HepG2 (cell line): ENCODE measurements around the gene SRP14. TPM values are rescaled to one million over a fixed set of nuclear protein-coding genes. Genes with fewer than 3 reads are reported as not detected.

Experiments
- EHMT2 ChIP-seq: fragments of 200-600 bp; sonication (generic); IDR thresholded peaks from 2 replicates; pipeline ENCODE4 v1.7.0; 2017; ENCODE audit warnings: antibody characterized with exemption, low read depth, low read length, borderline replicate concordance
- ELF1 ChIP-seq: sonication (generic); formaldehyde crosslinking; IDR thresholded peaks from 2 replicates; pipeline ENCODE4 v1.4.0; 2020; ENCODE audit warnings: missing genetic modification reagents
- FIP1L1 ChIP-seq: fragments of 200-400 bp; formaldehyde crosslinking; IDR thresholded peaks from 2 replicates; pipeline ENCODE4 v1.6.1; 2018; ENCODE audit warnings: low read depth, mild to moderate bottlenecking, low read length, moderate library complexity, borderline replicate concordance; ENCODE audit not compliant: insufficient read depth
- GTF2F1 ChIP-seq: fragments of 150-350 bp; IDR thresholded peaks from 2 replicates; pipeline ENCODE4 v1.6.1; 2014; ENCODE audit warnings: low read length
- KDM3A ChIP-seq: IDR thresholded peaks from 2 replicates; pipeline ENCODE4 v1.6.1; 2018; ENCODE audit warnings: low read depth, missing compliant biosample characterization
- KLF9 ChIP-seq: IDR thresholded peaks from 2 replicates; pipeline ENCODE4 v1.6.1; 2016; ENCODE audit warnings: low read depth
- MLLT10 ChIP-seq: sonication (generic); formaldehyde crosslinking; IDR thresholded peaks from 2 replicates; pipeline ENCODE4 v1.4.0; 2020; ENCODE audit warnings: missing genetic modification reagents
- SRF ChIP-seq: IDR thresholded peaks from 2 replicates; pipeline ENCODE4 v1.6.1; 2011; ENCODE audit warnings: mild to moderate bottlenecking, low read depth, low read length, moderate library complexity
- ZFP36L1 ChIP-seq: sonication (generic); formaldehyde crosslinking; IDR thresholded peaks from 2 replicates; pipeline ENCODE4 v1.8.0; 2022; ENCODE audit warnings: mild to moderate bottlenecking, missing genetic modification reagents, moderate library complexity
- ZNF260 ChIP-seq: sonication (generic); formaldehyde crosslinking; IDR thresholded peaks from 2 replicates; pipeline ENCODE4 v1.4.0; 2020; ENCODE audit warnings: missing genetic modification reagents, low read depth, mild to moderate bottlenecking, borderline replicate concordance
- ZNF619 ChIP-seq: sonication (generic); formaldehyde crosslinking; IDR thresholded peaks from 2 replicates; pipeline ENCODE4 v1.4.0; 2020; ENCODE audit warnings: mild to moderate bottlenecking, missing genetic modification reagents
- ZNF629 ChIP-seq: sonication (generic); formaldehyde crosslinking; conservative IDR thresholded peaks from 2 replicates; pipeline ENCODE4 v1.5.0; 2020; ENCODE audit warnings: missing genetic modification reagents
- polyA plus RNA-seq, 8 experiments: library from polyadenylated mRNA; depleted of rRNA in 3 of 8; stranded (reverse) in 7 of 8; unstranded in 1 of 8; fragments of >200 nt; fragmentation: Illumina TruSeq in 4 of 8; extraction: Trizol in 4 of 8; gene quantifications; 2 replicates each; pipeline versions ENCODE4 v1.2.1 to v1.2.3, GENCODE V29; 2011 to 2016; ENCODE audit warnings: low read depth in 4 of 8, missing spikeins in 1 of 8, mixed read lengths in 1 of 8; ENCODE audit not compliant: insufficient read depth in 1 of 8
- total RNA-seq, 5 experiments: library from RNA; depleted of rRNA; stranded (reverse); fragments of >200 nt; fragmentation: Illumina TruSeq; extraction: Trizol; gene quantifications; 2 replicates each; pipeline ENCODE4 v1.2.3, GENCODE V29; 2016; ENCODE audit warnings: low read depth in 1 of 5
- TF ChIP-seq, protein P1 (sequence below), 2 experiments: sonication (generic) in 1 of 2; formaldehyde crosslinking in 1 of 2; IDR thresholded peaks; 2 replicates each; pipeline versions ENCODE4 v1.6.1 to v1.9.0; 2014 to 2022; ENCODE audit warnings: antibody characterized with exemption in 1 of 2, borderline replicate concordance in 1 of 2, inconsistent platforms in 1 of 2, low read depth in 1 of 2, missing genetic modification reagents in 1 of 2
- TF ChIP-seq, protein P2 (sequence below): sonication (generic); formaldehyde crosslinking; IDR thresholded peaks from 2 replicates; pipeline ENCODE4 v1.5.0; 2020; ENCODE audit warnings: missing genetic modification reagents
- TF ChIP-seq, protein P3 (sequence below): sonication (generic); formaldehyde crosslinking; IDR thresholded peaks from 2 replicates; pipeline ENCODE4 v1.4.0; 2020; ENCODE audit warnings: missing genetic modification reagents

SRP14 gene
- total and polyA plus RNA-seq, 2 of the 13 experiments (the other 11 are each of a cell fraction or from before 2014, with no cell fraction given), result 208 to 356 TPM

GRCh38 chr15:40069178-40070165, 30.5 kb upstream of the SRP14 start (continued):
- TF ChIP-seq, protein P1, sequence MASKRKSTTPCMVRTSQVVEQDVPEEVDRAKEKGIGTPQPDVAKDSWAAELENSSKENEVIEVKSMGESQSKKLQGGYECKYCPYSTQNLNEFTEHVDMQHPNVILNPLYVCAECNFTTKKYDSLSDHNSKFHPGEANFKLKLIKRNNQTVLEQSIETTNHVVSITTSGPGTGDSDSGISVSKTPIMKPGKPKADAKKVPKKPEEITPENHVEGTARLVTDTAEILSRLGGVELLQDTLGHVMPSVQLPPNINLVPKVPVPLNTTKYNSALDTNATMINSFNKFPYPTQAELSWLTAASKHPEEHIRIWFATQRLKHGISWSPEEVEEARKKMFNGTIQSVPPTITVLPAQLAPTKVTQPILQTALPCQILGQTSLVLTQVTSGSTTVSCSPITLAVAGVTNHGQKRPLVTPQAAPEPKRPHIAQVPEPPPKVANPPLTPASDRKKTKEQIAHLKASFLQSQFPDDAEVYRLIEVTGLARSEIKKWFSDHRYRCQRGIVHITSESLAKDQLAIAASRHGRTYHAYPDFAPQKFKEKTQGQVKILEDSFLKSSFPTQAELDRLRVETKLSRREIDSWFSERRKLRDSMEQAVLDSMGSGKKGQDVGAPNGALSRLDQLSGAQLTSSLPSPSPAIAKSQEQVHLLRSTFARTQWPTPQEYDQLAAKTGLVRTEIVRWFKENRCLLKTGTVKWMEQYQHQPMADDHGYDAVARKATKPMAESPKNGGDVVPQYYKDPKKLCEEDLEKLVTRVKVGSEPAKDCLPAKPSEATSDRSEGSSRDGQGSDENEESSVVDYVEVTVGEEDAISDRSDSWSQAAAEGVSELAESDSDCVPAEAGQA (IDR thresholded peaks at IDR 0.05; ENCODE audit: low read depth), result no peak
- TF ChIP-seq, protein P1 (CRISPR knock-in tag; IDR thresholded peaks at IDR 0.05; ENCODE audit: borderline replicate concordance), result no peak
- no peak for TF ChIP-seq ELF1
- TF ChIP-seq KDM3A, result peak; percentile 24; the same call in 1 of the 2 replicates
- TF ChIP-seq KLF9 (CRISPR knock-in tag), result no peak
- TF ChIP-seq SRF, result no peak
- no peak for TF ChIP-seq FIP1L1
- TF ChIP-seq, protein P2, sequence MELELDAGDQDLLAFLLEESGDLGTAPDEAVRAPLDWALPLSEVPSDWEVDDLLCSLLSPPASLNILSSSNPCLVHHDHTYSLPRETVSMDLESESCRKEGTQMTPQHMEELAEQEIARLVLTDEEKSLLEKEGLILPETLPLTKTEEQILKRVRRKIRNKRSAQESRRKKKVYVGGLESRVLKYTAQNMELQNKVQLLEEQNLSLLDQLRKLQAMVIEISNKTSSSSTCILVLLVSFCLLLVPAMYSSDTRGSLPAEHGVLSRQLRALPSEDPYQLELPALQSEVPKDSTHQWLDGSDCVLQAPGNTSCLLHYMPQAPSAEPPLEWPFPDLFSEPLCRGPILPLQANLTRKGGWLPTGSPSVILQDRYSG, result no peak
- no peak for TF ChIP-seq MLLT10 (CRISPR knock-in tag)
- TF ChIP-seq EHMT2, result no peak
- TF ChIP-seq ZNF260, result no peak
- no peak for TF ChIP-seq GTF2F1
- TF ChIP-seq ZNF629 (CRISPR knock-in tag), result no peak
- TF ChIP-seq ZFP36L1 (CRISPR knock-in tag), result no peak
- TF ChIP-seq, protein P3, sequence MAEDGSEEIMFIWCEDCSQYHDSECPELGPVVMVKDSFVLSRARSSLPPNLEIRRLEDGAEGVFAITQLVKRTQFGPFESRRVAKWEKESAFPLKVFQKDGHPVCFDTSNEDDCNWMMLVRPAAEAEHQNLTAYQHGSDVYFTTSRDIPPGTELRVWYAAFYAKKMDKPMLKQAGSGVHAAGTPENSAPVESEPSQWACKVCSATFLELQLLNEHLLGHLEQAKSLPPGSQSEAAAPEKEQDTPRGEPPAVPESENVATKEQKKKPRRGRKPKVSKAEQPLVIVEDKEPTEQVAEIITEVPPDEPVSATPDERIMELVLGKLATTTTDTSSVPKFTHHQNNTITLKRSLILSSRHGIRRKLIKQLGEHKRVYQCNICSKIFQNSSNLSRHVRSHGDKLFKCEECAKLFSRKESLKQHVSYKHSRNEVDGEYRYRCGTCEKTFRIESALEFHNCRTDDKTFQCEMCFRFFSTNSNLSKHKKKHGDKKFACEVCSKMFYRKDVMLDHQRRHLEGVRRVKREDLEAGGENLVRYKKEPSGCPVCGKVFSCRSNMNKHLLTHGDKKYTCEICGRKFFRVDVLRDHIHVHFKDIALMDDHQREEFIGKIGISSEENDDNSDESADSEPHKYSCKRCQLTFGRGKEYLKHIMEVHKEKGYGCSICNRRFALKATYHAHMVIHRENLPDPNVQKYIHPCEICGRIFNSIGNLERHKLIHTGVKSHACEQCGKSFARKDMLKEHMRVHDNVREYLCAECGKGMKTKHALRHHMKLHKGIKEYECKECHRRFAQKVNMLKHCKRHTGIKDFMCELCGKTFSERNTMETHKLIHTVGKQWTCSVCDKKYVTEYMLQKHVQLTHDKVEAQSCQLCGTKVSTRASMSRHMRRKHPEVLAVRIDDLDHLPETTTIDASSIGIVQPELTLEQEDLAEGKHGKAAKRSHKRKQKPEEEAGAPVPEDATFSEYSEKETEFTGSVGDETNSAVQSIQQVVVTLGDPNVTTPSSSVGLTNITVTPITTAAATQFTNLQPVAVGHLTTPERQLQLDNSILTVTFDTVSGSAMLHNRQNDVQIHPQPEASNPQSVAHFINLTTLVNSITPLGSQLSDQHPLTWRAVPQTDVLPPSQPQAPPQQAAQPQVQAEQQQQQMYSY (CRISPR knock-in tag), result no peak
- TF ChIP-seq ZNF619 (CRISPR knock-in tag), result no peak
